Measurements from ENCODE around the gene DSCAML1.
"Not testable (repeated sequence)": the region's sequence is repeated elsewhere in the genome, so short reads cannot be mapped to it uniquely, and the experiment has no call there.

DSCAML1 gene

GRCh38 chr11:117818041-117818873 is 21.2 kb upstream of the DSCAML1 start:
- DNase-seq: peak; percentile 86

- peak; percentile 93 for DNase-seq
These were observed 20.5 kb upstream of the DSCAML1 start for GRCh38 chr11:117817368-117818040.

- DNase-seq: peak; percentile 59
These were observed 19.9 kb upstream of the DSCAML1 start for GRCh38 chr11:117816846-117817367.

GRCh38 chr11:117816151-117816741 is 19.2 kb upstream of the DSCAML1 start:
- peak; percentile 45 for DNase-seq

- DNase-seq: peak; percentile 96
These were observed 18.3 kb upstream of the DSCAML1 start for GRCh38 chr11:117815262-117815803.

GRCh38 chr11:117814766-117815261 is 17.8 kb upstream of the DSCAML1 start:
- no peak for DNase-seq

GRCh38 chr11:117814204-117814765 is 17.3 kb upstream of the DSCAML1 start:
- DNase-seq: no peak

- DNase-seq: not testable (repeated sequence)
These were observed 13.0 kb upstream of the DSCAML1 start for GRCh38 chr11:117810056-117810451.

GRCh38 chr11:117809236-117810055 is 12.4 kb upstream of the DSCAML1 start:
- peak; percentile 84 for DNase-seq

GRCh38 chr11:117808784-117809183 is 11.8 kb upstream of the DSCAML1 start:
- no peak for DNase-seq

- DNase-seq: peak; percentile 87
These were observed 10.7 kb upstream of the DSCAML1 start for GRCh38 chr11:117807482-117808327.

GRCh38 chr11:117806846-117807245 is 9.8 kb upstream of the DSCAML1 start:
- DNase-seq: peak; percentile 69

GRCh38 chr11:117805045-117805444 is 8.0 kb upstream of the DSCAML1 start:
- peak; percentile 86 for DNase-seq

GRCh38 chr11:117803896-117804295 is 6.9 kb upstream of the DSCAML1 start:
- DNase-seq: no peak

GRCh38 chr11:117799634-117800033 is 2.6 kb upstream of the DSCAML1 start:
- no peak for DNase-seq

- DNase-seq: no peak
These were observed 552 bp downstream of the DSCAML1 start for GRCh38 chr11:117796456-117796871.

GRCh38 chr11:117795638-117796455 is 1.2 kb downstream of the DSCAML1 start:
- DNase-seq: no peak

GRCh38 chr11:117794772-117795629 is 2.0 kb downstream of the DSCAML1 start:
- no peak for DNase-seq

GRCh38 chr11:117794135-117794534 is 2.9 kb downstream of the DSCAML1 start:
- no peak for DNase-seq
